Measurements from ENCODE around the gene SRXN1. TPM values are rescaled to one million over a fixed set of nuclear protein-coding genes. Genes with fewer than 3 reads are reported as not detected.
A peak's percentile ranks its signal among the peaks of the same experiment; 100 is the strongest.

Gene SRXN1
- total and polyA plus RNA-seq, 2 experiments from 2014 or later: 21.4 to 21.6 TPM

- no peak overlapping the region for H3K4me3 ChIP-seq
- peaks cover 16% of the 10 kb centered on the region for H3K36me3 ChIP-seq
- no peak for DNase-seq (ENCODE audit: low read depth in 1 of 2, low spot score in 1 of 2)
- peaks cover 3% of the 10 kb centered on the region for H3K4me1 ChIP-seq (ENCODE audit: low read depth)
- H3K9me3 ChIP-seq (ENCODE audit: low read depth): no peaks in the 10 kb centered on the region
- TF ChIP-seq, protein P1, sequence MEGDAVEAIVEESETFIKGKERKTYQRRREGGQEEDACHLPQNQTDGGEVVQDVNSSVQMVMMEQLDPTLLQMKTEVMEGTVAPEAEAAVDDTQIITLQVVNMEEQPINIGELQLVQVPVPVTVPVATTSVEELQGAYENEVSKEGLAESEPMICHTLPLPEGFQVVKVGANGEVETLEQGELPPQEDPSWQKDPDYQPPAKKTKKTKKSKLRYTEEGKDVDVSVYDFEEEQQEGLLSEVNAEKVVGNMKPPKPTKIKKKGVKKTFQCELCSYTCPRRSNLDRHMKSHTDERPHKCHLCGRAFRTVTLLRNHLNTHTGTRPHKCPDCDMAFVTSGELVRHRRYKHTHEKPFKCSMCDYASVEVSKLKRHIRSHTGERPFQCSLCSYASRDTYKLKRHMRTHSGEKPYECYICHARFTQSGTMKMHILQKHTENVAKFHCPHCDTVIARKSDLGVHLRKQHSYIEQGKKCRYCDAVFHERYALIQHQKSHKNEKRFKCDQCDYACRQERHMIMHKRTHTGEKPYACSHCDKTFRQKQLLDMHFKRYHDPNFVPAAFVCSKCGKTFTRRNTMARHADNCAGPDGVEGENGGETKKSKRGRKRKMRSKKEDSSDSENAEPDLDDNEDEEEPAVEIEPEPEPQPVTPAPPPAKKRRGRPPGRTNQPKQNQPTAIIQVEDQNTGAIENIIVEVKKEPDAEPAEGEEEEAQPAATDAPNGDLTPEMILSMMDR (IDR thresholded peaks at IDR 0.05; ENCODE audit: low read depth, low read length): no peak
- H3K27me3 ChIP-seq: no peaks in the 10 kb centered on the region
- H3K27ac ChIP-seq: no peak overlapping the region
These were observed 5.5 kb downstream of the SRXN1 start for GRCh38 chr20:647479-648019.

GRCh38 chr20:646868-647233 lies 6.1 kb downstream of the SRXN1 start:
- Histone ChIP-seq H3K36me3 (peaks cover 16% of the 10 kb centered on the region), H3K27ac (no peak overlapping the region), H3K9me3 (ENCODE audit: low read depth) (no peaks in the 10 kb centered on the region), H3K27me3 (no peaks in the 10 kb centered on the region), H3K4me1 (ENCODE audit: low read depth) (peaks cover 1% of the 10 kb centered on the region), H3K4me3 (no peak overlapping the region)
- TF ChIP-seq, protein P1 (IDR thresholded peaks at IDR 0.05; ENCODE audit: low read depth, low read length): no peak
- DNase-seq (ENCODE audit: low read depth in 1 of 2, low spot score in 1 of 2): no peak

DNA sequence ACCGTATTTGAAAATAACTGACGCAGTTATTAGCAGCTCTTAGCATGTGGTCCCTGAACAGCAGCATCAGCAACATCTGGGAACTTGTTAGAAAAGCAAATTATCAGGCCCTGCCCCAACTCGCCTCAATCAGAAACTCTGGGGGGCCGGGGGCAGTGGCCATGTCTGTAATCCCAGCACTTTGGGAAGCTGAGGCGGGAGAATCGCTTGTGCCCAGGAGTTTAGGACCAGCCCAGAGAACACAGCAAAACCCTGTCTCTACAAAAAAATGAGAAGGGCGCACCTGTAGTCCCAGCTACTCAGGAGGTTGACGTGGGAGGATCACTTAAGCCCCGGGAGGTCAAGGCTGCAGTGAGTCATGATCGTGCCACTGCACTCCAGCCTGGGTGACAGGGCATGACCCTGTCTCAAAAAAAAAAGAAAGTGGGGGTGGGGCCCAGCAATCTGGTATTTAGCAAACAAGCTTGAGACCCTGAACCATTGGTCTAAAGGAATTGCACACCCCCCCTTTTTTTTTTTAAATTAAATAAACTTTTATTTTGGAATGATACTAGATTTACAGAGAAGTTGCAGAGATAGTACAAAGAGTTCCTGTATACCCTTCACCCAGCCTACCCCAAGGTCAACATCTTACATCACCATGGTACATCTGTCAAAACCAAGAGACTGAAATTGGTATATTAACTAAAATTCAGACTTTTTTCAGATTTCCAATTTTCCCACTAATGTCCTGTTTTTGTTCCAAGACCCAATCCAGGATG lies 6.7 kb downstream of the SRXN1 start:
- peaks cover 16% of the 10 kb centered on the region for H3K36me3 ChIP-seq
- H3K4me1 ChIP-seq (ENCODE audit: low read depth): no peaks in the 10 kb centered on the region
- TF ChIP-seq, protein P1 (IDR thresholded peaks at IDR 0.05; ENCODE audit: low read depth, low read length): no peak
- no peaks in the 10 kb centered on the region for H3K9me3 ChIP-seq (ENCODE audit: low read depth)
- no peak for DNase-seq (ENCODE audit: low read depth in 1 of 2, low spot score in 1 of 2)
- H3K4me3 ChIP-seq: no peak overlapping the region
- H3K27me3 ChIP-seq: no peaks in the 10 kb centered on the region
- no peak overlapping the region for H3K27ac ChIP-seq

DNA sequence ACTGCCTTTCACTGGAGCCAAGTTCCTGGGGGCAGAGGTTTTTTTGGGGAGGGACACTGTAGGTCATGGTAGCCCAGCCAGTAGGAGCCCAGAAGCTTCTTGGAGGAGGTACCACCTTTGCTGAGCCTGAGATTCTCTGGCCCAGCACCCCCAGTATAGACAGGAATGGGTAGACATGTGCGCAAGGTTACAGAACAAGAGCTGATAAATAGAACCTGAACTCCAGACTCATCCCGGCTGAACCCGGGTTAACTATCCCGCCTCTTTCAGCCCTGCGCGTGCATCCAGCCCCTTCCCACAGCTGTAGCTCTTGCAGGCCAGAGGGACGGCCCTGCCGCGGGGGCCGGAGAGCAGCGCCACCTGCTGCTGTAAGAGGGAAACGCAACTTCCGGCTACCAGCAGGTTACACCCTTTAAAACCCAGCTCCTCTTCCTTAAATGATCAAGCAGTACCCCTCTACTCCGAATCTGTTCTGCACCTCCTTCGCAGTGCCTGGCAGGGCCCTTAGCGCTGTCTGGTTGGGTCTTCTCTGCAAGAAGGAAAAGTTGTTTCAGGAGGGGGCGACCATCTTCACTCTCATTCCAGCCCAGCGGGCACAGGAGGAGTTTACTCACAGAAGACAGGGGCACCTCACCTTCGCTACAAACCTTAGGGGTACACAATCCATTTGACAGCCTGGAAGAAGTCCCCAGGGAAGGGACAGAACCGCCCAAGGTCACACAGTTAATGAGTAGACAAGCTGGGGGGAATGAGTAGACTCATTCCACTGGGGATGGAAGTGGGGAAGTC lies 7.5 kb downstream of the SRXN1 start:
- no peaks in the 10 kb centered on the region for H3K27me3 ChIP-seq
- no peak overlapping the region for H3K27ac ChIP-seq
- no peaks in the 10 kb centered on the region for H3K4me1 ChIP-seq (ENCODE audit: low read depth)
- peaks cover 13% of the 10 kb centered on the region for H3K36me3 ChIP-seq
- TF ChIP-seq, protein P1 (IDR thresholded peaks at IDR 0.05; ENCODE audit: low read depth, low read length): peak; percentile 96
- peak; percentile 75 to 77 for DNase-seq (ENCODE audit: low read depth in 1 of 2, low spot score in 1 of 2)
- H3K9me3 ChIP-seq (ENCODE audit: low read depth): no peaks in the 10 kb centered on the region
- H3K4me3 ChIP-seq: no peak overlapping the region

DNA sequence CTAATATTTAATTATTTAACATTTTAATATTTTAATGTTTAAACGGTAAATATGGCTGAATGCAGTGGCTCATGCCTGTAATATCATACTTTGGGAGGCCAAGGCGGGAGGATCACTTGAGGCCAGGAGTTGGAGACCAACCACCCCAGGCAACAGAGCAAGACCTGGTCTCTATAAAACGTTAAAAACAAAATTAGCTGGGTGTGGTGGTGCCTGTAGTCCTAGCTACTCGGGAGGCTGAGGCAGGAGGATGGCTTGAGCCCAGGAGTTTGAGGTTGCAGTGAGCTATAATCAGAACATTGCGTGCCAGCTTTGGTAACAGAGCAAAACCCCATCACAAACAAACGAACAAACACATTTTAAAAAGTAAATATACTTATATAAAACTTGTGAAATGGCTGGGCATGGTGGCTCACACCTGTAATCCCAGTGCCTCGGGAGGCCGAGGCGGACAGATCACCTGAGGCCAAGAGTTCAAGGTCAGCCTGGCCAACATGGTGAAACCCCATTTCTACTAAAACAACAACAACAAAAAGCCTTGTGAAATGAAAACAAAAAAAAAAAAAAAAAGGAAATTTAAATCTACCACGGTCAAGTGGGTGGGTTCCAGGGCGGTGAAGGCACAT lies 8.2 kb downstream of the SRXN1 start:
- Histone ChIP-seq H3K4me1 (ENCODE audit: low read depth) (no peaks in the 10 kb centered on the region), H3K9me3 (ENCODE audit: low read depth) (no peaks in the 10 kb centered on the region), H3K4me3 (no peak overlapping the region), H3K27ac (no peak overlapping the region), H3K27me3 (no peaks in the 10 kb centered on the region), H3K36me3 (peaks cover 12% of the 10 kb centered on the region)
- TF ChIP-seq, protein P1 (IDR thresholded peaks at IDR 0.05; ENCODE audit: low read depth, low read length): no peak
- no peak for DNase-seq (ENCODE audit: low read depth in 1 of 2, low spot score in 1 of 2)
